ENCODE results near the gene SCAP.

The SCAP gene

GRCh38 chr3:47422743-47423142, 53.0 kb downstream of the SCAP start:
- Histone ChIP-seq H3K4me3 (ENCODE audit: low read depth, low read length) (no peak overlapping the region), H3K9me3 (ENCODE audit: control insufficient read depth, insufficient read depth, low read depth, low read length) (no peaks in the 10 kb centered on the region), H3K27ac (ENCODE audit: extremely low read depth, low read depth, low read length) (no peak overlapping the region), H3K4me1 (ENCODE audit: control insufficient read depth, insufficient read depth, low read length) (no peaks in the 10 kb centered on the region), H3K36me3 (ENCODE audit: control insufficient read depth in 2 of 2, insufficient read depth in 1 of 2, low read length in 2 of 2) (peaks cover 0 to 81% of the 10 kb centered on the region in 2 experiments; a peak in 1 of 3 replicates)
- TF ChIP-seq ZNF670 (tag by site-specific recombination; IDR thresholded peaks at IDR 0.05; ENCODE audit: low read depth), result no peak
- TF ChIP-seq ZIC2 (tag by site-specific recombination; IDR thresholded peaks at IDR 0.05), result no peak
- no peak for TF ChIP-seq PRDM2 (tag by site-specific recombination; IDR thresholded peaks at IDR 0.05; ENCODE audit: borderline replicate concordance)
- ChIA-PET POLR2A (no interaction called here), CTCF (interaction anchor here (2.6 to 3.3 kb wide), 2 partner anchors 12 to 21 kb away, joined by 8 to 18 read pairs; no protein-coding TSS in a partner anchor)

- no peak overlapping the region for H3K27ac ChIP-seq (ENCODE audit: extremely low read depth, low read depth, low read length)
Measured at GRCh38 chr3:47421741-47422649, 53.7 kb downstream of the SCAP start.

More at GRCh38 chr3:47421741-47422649, 53.7 kb downstream of the SCAP start:
- TF ChIP-seq ZNF175 (tag by site-specific recombination; IDR thresholded peaks at IDR 0.05), result no peak
- peak; percentile 39; the same call in 1 of the 2 replicates for TF ChIP-seq ZBTB17 (tag by site-specific recombination; IDR thresholded peaks at IDR 0.05)
- no peak for TF ChIP-seq SP3 (tag by site-specific recombination; IDR thresholded peaks at IDR 0.05)
- no peak for TF ChIP-seq ZNF221 (tag by site-specific recombination; IDR thresholded peaks at IDR 0.05; ENCODE audit: borderline replicate concordance)
- no peak for TF ChIP-seq ZNF366 (tag by site-specific recombination; conservative IDR thresholded peaks at IDR 0.05)
- peak; percentile 31; the same call in 1 of the 2 replicates for TF ChIP-seq CTCF (tag by site-specific recombination; IDR thresholded peaks at IDR 0.05)
- 0 out of 2 replicates have a peak, but pooled peaks have one; percentile 7 for TF ChIP-seq ZIC2 (tag by site-specific recombination; IDR thresholded peaks at IDR 0.05)
- 0 out of 2 replicates have a peak, but pooled peaks have one; percentile 55 for TF ChIP-seq SCRT2 (tag by site-specific recombination; IDR thresholded peaks at IDR 0.05)
- CTCF ChIA-PET, result interaction anchor here (0.6 to 3.3 kb wide), 9 partner anchors 13 to 731 kb away, joined by 4 to 18 read pairs (median 5); no protein-coding TSS in a partner anchor
- POLR2A ChIA-PET, result interaction anchor here (0.8 to 1.7 kb wide), 2 partner anchors 10 to 54 kb away, joined by 3 to 6 read pairs; partner anchors contain the start of gene SCAP
- no peaks in the 10 kb centered on the region for H3K9me3 ChIP-seq (ENCODE audit: control insufficient read depth, insufficient read depth, low read depth, low read length)
- no peaks in the 10 kb centered on the region for H3K4me1 ChIP-seq (ENCODE audit: control insufficient read depth, insufficient read depth, low read length)
- no peak overlapping the region for H3K4me3 ChIP-seq (ENCODE audit: low read depth, low read length)
- peaks cover 0 to 78% of the 10 kb centered on the region in 2 experiments; a peak in 1 of 3 replicates for H3K36me3 ChIP-seq (ENCODE audit: control insufficient read depth in 2 of 2, insufficient read depth in 1 of 2, low read length in 2 of 2)

Data from HEK293 (cell line).